Astrocyte of the cerebellum (primary cell): ENCODE measurements around the gene TSEN2.

Source experiments
- DNase-seq: peaks from one replicate; pipeline ENCODE4 v3.0.0-alpha.2; 2011; ENCODE audit warnings: low read depth
- H3K4me3 ChIP-seq: 2 replicates; pipeline ENCODE4 v1.5.1; 2011; ENCODE audit warnings: mild to moderate bottlenecking, low read depth, low read length, moderate library complexity
- CTCF ChIP-seq: IDR thresholded peaks from 2 replicates; pipeline ENCODE4 v1.5.1; 2012; ENCODE audit warnings: low read length, low read depth, moderate library complexity, mild to moderate bottlenecking; ENCODE audit errors: missing control alignments
- in situ Hi-C: cut with HindIII; loops from 2 replicates; pipeline ENCODE4 v1.10.0; 2017; ENCODE audit warnings: low sequenced_read_pairs

TSEN2 gene

GRCh38 chr3:12458901-12459300 lies 25.4 kb upstream of the TSEN2 start:
- in situ Hi-C loops = loop anchor here (5.0 kb wide), 1 partner anchor 57 kb away; no protein-coding TSS in a partner anchor
- DNase-seq = no peak
- TF ChIP-seq CTCF = no peak
- H3K4me3 ChIP-seq = no peak overlapping the region

GRCh38 chr3:12460127-12460526 lies 24.2 kb upstream of the TSEN2 start:
- no peak for TF ChIP-seq CTCF
- in situ Hi-C loops = no loop called here
- DNase-seq = no peak
- H3K4me3 ChIP-seq = no peak overlapping the region

- in situ Hi-C loops = no loop called here
- DNase-seq = no peak
- H3K4me3 ChIP-seq = no peak overlapping the region
- no peak for TF ChIP-seq CTCF
Measured at GRCh38 chr3:12461097-12461649, 23.1 kb upstream of the TSEN2 start.

- no peak for DNase-seq
- no peak for TF ChIP-seq CTCF
- in situ Hi-C loops = no loop called here
- H3K4me3 ChIP-seq = no peak overlapping the region
Measured at GRCh38 chr3:12462159-12462947, 21.9 kb upstream of the TSEN2 start.

- TF ChIP-seq CTCF = no peak
- in situ Hi-C loops = no loop called here
Measured at GRCh38 chr3:12463686-12464085, 20.6 kb upstream of the TSEN2 start.

GRCh38 chr3:12464181-12464580 lies 20.1 kb upstream of the TSEN2 start:
- in situ Hi-C loops = no loop called here
- no peak for TF ChIP-seq CTCF
- H3K4me3 ChIP-seq = no peak overlapping the region
- no peak for DNase-seq

More at GRCh38 chr3:12463686-12464085, 20.6 kb upstream of the TSEN2 start:
- no peak for DNase-seq
- H3K4me3 ChIP-seq = no peak overlapping the region
